Measurements from ENCODE around the gene C2orf81.

GRCh38 chr2:74425523-74425922, 4.1 kb upstream of the C2orf81 start:
- TF ChIP-seq CTCF (IDR thresholded peaks at IDR 0.05; ENCODE audit: low read depth, low read length, missing input control), result no peak
- TF ChIP-seq EGR1 (IDR thresholded peaks at IDR 0.05; ENCODE audit: low read depth in 2 of 2), result no peak
- TF ChIP-seq MAX (IDR thresholded peaks at IDR 0.05), result no peak
- TF ChIP-seq RXRA (IDR thresholded peaks at IDR 0.05), result no peak
- no peak for TF ChIP-seq TAF1 (conservative IDR thresholded peaks at IDR 0.05)
- TF ChIP-seq REST (IDR thresholded peaks at IDR 0.05), result no peak
- no peak for TF ChIP-seq GABPA (IDR thresholded peaks at IDR 0.05 in 1 of 2, conservative IDR thresholded peaks at IDR 0.05 in 1 of 2)
- no peak for TF ChIP-seq ZBTB33 (IDR thresholded peaks at IDR 0.05)
- TF ChIP-seq SP1 (IDR thresholded peaks at IDR 0.05), result no peak
- TF ChIP-seq ATF3 (IDR thresholded peaks at IDR 0.05), result no peak

Data from liver (tissue), 3 donors.